HepG2 (cell line): ENCODE results near the gene SPINK4. TPM values are rescaled to one million over a fixed set of nuclear protein-coding genes. Genes with fewer than 3 reads are reported as not detected.

Experiments
- AKNA ChIP-seq: sonication (generic); formaldehyde crosslinking; IDR thresholded peaks from 2 replicates; pipeline ENCODE4 v1.4.0; 2020; ENCODE audit warnings: missing genetic modification reagents, borderline replicate concordance
- ARNTL ChIP-seq: sonication (generic); formaldehyde crosslinking; IDR thresholded peaks from 2 replicates; pipeline ENCODE4 v1.4.0; 2020; ENCODE audit warnings: mild to moderate bottlenecking, missing genetic modification reagents
- DNMT3B ChIP-seq: conservative IDR thresholded peaks from 2 replicates; pipeline ENCODE4 v1.6.1; 2016; ENCODE audit warnings: missing biosample characterization, control low read depth
- HOXA7 ChIP-seq: sonication (generic); formaldehyde crosslinking; IDR thresholded peaks from 2 replicates; pipeline ENCODE4 v1.8.1; 2022; ENCODE audit warnings: mild to moderate bottlenecking, missing genetic modification reagents, moderate library complexity
- RNF2 ChIP-seq: fragments of 450-650 bp; conservative IDR thresholded peaks from 2 replicates; pipeline ENCODE4 v1.6.1; 2016; ENCODE audit warnings: low read depth
- SOX5 ChIP-seq: IDR thresholded peaks from 2 replicates; pipeline ENCODE4 v1.6.1; 2016; ENCODE audit warnings: borderline replicate concordance
- SP1 ChIP-seq, 2 experiments: fragments of 450-650 bp in 1 of 2; sonication (generic) in 1 of 2; formaldehyde crosslinking in 1 of 2; IDR thresholded peaks; 2 replicates each; pipeline versions ENCODE4 v1.4.0 to v1.6.1; 2016 to 2020; ENCODE audit warnings: missing genetic modification reagents in 1 of 2
- SP140L ChIP-seq: sonication (generic); formaldehyde crosslinking; IDR thresholded peaks from 2 replicates; pipeline ENCODE4 v1.4.0; 2020; ENCODE audit warnings: missing genetic modification reagents, borderline replicate concordance
- TEF ChIP-seq: sonication (generic); formaldehyde crosslinking; IDR thresholded peaks from 2 replicates; pipeline ENCODE4 v1.5.0; 2020; ENCODE audit warnings: missing genetic modification reagents
- ZBTB44 ChIP-seq: sonication (generic); formaldehyde crosslinking; IDR thresholded peaks from 2 replicates; pipeline ENCODE4 v1.4.0; 2020; ENCODE audit warnings: missing genetic modification reagents
- ZFP36 ChIP-seq: fragments of 150-350 bp; IDR thresholded peaks from 2 replicates; pipeline ENCODE4 v1.6.1; 2018; ENCODE audit warnings: borderline replicate concordance, low read length, low read depth; ENCODE audit not compliant: partially characterized antibody
- ZNF275 ChIP-seq: sonication (generic); formaldehyde crosslinking; IDR thresholded peaks from 2 replicates; pipeline ENCODE4 v1.8.0; 2022; ENCODE audit warnings: missing genetic modification reagents, mild to moderate bottlenecking, inconsistent platforms, borderline replicate concordance
- ZNF276 ChIP-seq: sonication (generic); formaldehyde crosslinking; IDR thresholded peaks from 2 replicates; pipeline ENCODE4 v1.4.0; 2020; ENCODE audit warnings: mild to moderate bottlenecking, low read depth, missing genetic modification reagents
- ZNF296 ChIP-seq: sonication (generic); formaldehyde crosslinking; conservative IDR thresholded peaks from 2 replicates; pipeline ENCODE4 v1.5.0; 2020; ENCODE audit warnings: mild to moderate bottlenecking, missing genetic modification reagents
- ZNF644 ChIP-seq: IDR thresholded peaks from 2 replicates; pipeline ENCODE4 v1.6.1; 2016; ENCODE audit warnings: low read depth
- ZNF766 ChIP-seq: sonication (generic); formaldehyde crosslinking; IDR thresholded peaks from 2 replicates; pipeline ENCODE4 v1.5.0; 2020; ENCODE audit warnings: missing genetic modification reagents, borderline replicate concordance
- ZNF776 ChIP-seq: sonication (generic); formaldehyde crosslinking; IDR thresholded peaks from 2 replicates; pipeline ENCODE4 v1.4.0; 2020; ENCODE audit warnings: mild to moderate bottlenecking, missing genetic modification reagents
- polyA plus RNA-seq, 8 experiments: library from polyadenylated mRNA; depleted of rRNA in 3 of 8; stranded (reverse) in 7 of 8; unstranded in 1 of 8; fragments of >200 nt; fragmentation: Illumina TruSeq in 4 of 8; extraction: Trizol in 4 of 8; gene quantifications; 2 replicates each; pipeline versions ENCODE4 v1.2.1 to v1.2.3, GENCODE V29; 2011 to 2016; ENCODE audit warnings: low read depth in 4 of 8, missing spikeins in 1 of 8, mixed read lengths in 1 of 8; ENCODE audit not compliant: insufficient read depth in 1 of 8
- total RNA-seq, 5 experiments: library from RNA; depleted of rRNA; stranded (reverse); fragments of >200 nt; fragmentation: Illumina TruSeq; extraction: Trizol; gene quantifications; 2 replicates each; pipeline ENCODE4 v1.2.3, GENCODE V29; 2016; ENCODE audit warnings: low read depth in 1 of 5

Gene SPINK4
- total and polyA plus RNA-seq, 2 of the 13 experiments (the other 11 are each of a cell fraction or from before 2014, with no cell fraction given) = 0.53 to 3.4 TPM

- TF ChIP-seq ZNF275 (CRISPR knock-in tag) (peak; percentile 69; the same call in 1 of the 2 replicates), RNF2 (peak; percentile 99), SP140L (CRISPR knock-in tag) (0 out of 2 replicates have a peak, but pooled peaks have one; percentile 84), HOXA7 (CRISPR knock-in tag) (0 out of 2 replicates have a peak, but pooled peaks have one; percentile 51), AKNA (CRISPR knock-in tag) (no peak), ZNF276 (peak; percentile 90; the same call in 1 of the 2 replicates), ZNF766 (CRISPR knock-in tag) (peak; percentile 17; the same call in 1 of the 2 replicates), ZNF776 (CRISPR knock-in tag) (peak; percentile 82), ARNTL (CRISPR knock-in tag) (peak; percentile 97), ZNF644 (no peak), DNMT3B (CRISPR knock-in tag) (no peak; the same call in 1 of the 2 replicates), TEF (peak; percentile 61), ZNF296 (CRISPR knock-in tag) (0 out of 2 replicates have a peak, but pooled peaks have one; percentile 7), SP1 (IDR thresholded peaks at IDR 0.05) (no peak), SP1 (CRISPR knock-in tag; IDR thresholded peaks at IDR 0.05) (peak; percentile 68), ZFP36 (no peak), SOX5 (CRISPR knock-in tag) (peak; percentile 46), ZBTB44 (CRISPR knock-in tag) (0 out of 2 replicates have a peak, but pooled peaks have one; percentile 10)
Observed at GRCh38 chr9:33290247-33291030, 50.5 kb downstream of the SPINK4 start, which contains the start of gene NFX1 (continued).
